H54 (cell line): ENCODE measurements around the gene FKRP.
"Not testable (repeated sequence)": the region's sequence is repeated elsewhere in the genome, so short reads cannot be mapped to it uniquely, and the experiment has no call there.

Experiments used
- DNase-seq: peaks from one replicate; pipeline ENCODE4 v3.0.0; 2011; ENCODE audit warnings: low spot score, mixed read lengths; ENCODE audit not compliant: insufficient read length
- FAIRE-seq: peaks from 3 replicates; lab custom pipeline; 2011; peaks lifted over from hg19 to GRCh38; lab: Jason Lieb, UNC
- POLR2A ChIP-seq: IDR thresholded peaks from 2 replicates; pipeline ENCODE4 v1.6.1; 2011; ENCODE audit warnings: low read depth, mild to moderate bottlenecking, low read length

Gene FKRP

GRCh38 chr19:46766569-46767317 is 20.9 kb downstream of the FKRP start:
- DNase-seq = no peak
- no peak for FAIRE-seq
- no peak for TF ChIP-seq POLR2A

GRCh38 chr19:46768746-46769145 is 22.9 kb downstream of the FKRP start:
- not testable (repeated sequence) for FAIRE-seq

GRCh38 chr19:46772170-46773017 is 26.5 kb downstream of the FKRP start:
- TF ChIP-seq POLR2A = no peak
- FAIRE-seq = no peak

More at GRCh38 chr19:46768746-46769145, 22.9 kb downstream of the FKRP start:
- not testable (repeated sequence) for DNase-seq

GRCh38 chr19:46773018-46773399 is 27.2 kb downstream of the FKRP start:
- FAIRE-seq = no peak
- TF ChIP-seq POLR2A = no peak
- no peak for DNase-seq

More at GRCh38 chr19:46772170-46773017, 26.5 kb downstream of the FKRP start:
- no peak for DNase-seq

- TF ChIP-seq POLR2A = no peak
- FAIRE-seq (no peak), DNase-seq (no peak)
Measured at GRCh38 chr19:46775642-46776258, 29.9 kb downstream of the FKRP start.

- no peak for FAIRE-seq
- no peak for TF ChIP-seq POLR2A
- no peak for DNase-seq
Measured at GRCh38 chr19:46776927-46777911, 31.4 kb downstream of the FKRP start.

GRCh38 chr19:46777956-46778645 is 32.2 kb downstream of the FKRP start:
- FAIRE-seq, DNase-seq: not testable (repeated sequence)

GRCh38 chr19:46782355-46783019 is 36.6 kb downstream of the FKRP start:
- FAIRE-seq (no peak), DNase-seq (no peak)
- TF ChIP-seq POLR2A = no peak

GRCh38 chr19:46783670-46784069 is 37.8 kb downstream of the FKRP start:
- no peak for DNase-seq
- TF ChIP-seq POLR2A = no peak
- FAIRE-seq = no peak

- DNase-seq (peak; percentile 77), FAIRE-seq (peak; percentile 50)
- TF ChIP-seq POLR2A = no peak
Measured at GRCh38 chr19:46784262-46785053, 38.6 kb downstream of the FKRP start.
